Cardiac fibroblast (primary cell): ENCODE measurements around the gene PPP2R2C.

ENCODE experiments used
- DNase-seq, 2 donors: peaks; one replicate each; pipeline versions ENCODE4 v3.0.0 to v3.0.0-alpha.2; 2010; ENCODE audit warnings: low read depth in 2 of 2
- H3K4me3 ChIP-seq, 2 donors: replicated peaks in 1 of 2; 1 replicate in 1 of 2; 2 replicates in 1 of 2; pipeline ENCODE4 v1.5.1; 2011; ENCODE audit warnings: low read depth in 2 of 2, low read length in 2 of 2, mild to moderate bottlenecking in 2 of 2, moderate library complexity in 1 of 2
- CTCF ChIP-seq: IDR thresholded peaks from one replicate; pipeline ENCODE4 v1.5.1; 2011; ENCODE audit warnings: low read depth, mild to moderate bottlenecking, low read length, inconsistent platforms

PPP2R2C gene

GRCh38 chr4:6374575-6374974 lies 97.8 kb downstream of the PPP2R2C start:
- no peak overlapping the region for H3K4me3 ChIP-seq
- DNase-seq = no peak
- TF ChIP-seq CTCF = no peak

- no peak for TF ChIP-seq CTCF
- H3K4me3 ChIP-seq = no peak overlapping the region
- DNase-seq = no peak
These were observed 98.6 kb downstream of the PPP2R2C start for GRCh38 chr4:6373541-6374410.

- TF ChIP-seq CTCF = no peak
- peak; percentile 26 to 44 for DNase-seq
- no peak overlapping the region for H3K4me3 ChIP-seq
These were observed 99.5 kb downstream of the PPP2R2C start for GRCh38 chr4:6372649-6373525.

GRCh38 chr4:6371812-6372211 lies 100.6 kb downstream of the PPP2R2C start:
- no peak for DNase-seq
- no peak for TF ChIP-seq CTCF
- no peak overlapping the region for H3K4me3 ChIP-seq

GRCh38 chr4:6371271-6371670 lies 101.1 kb downstream of the PPP2R2C start:
- TF ChIP-seq CTCF = no peak
- no peak overlapping the region for H3K4me3 ChIP-seq
- DNase-seq = no peak

- no peak for TF ChIP-seq CTCF
- DNase-seq = no peak
- H3K4me3 ChIP-seq = no peak overlapping the region
These were observed 102.3 kb downstream of the PPP2R2C start for GRCh38 chr4:6369924-6370645.
